Endothelial cell of umbilical vein (primary cell): Measurements from ENCODE around the gene LRFN2.

Experiments used
- EZH2 ChIP-seq: IDR thresholded peaks from 2 replicates; pipeline ENCODE4 v1.6.1; 2012; ENCODE audit warnings: borderline replicate concordance, low read depth, mild to moderate bottlenecking, moderate library complexity, low read length, inconsistent platforms; ENCODE audit not compliant: severe bottlenecking
- FOS ChIP-seq: IDR thresholded peaks from 2 replicates; pipeline ENCODE4 v1.6.1; 2011; ENCODE audit warnings: mild to moderate bottlenecking, low read length, moderate library complexity, borderline replicate concordance; ENCODE audit not compliant: insufficient read depth
- POLR2A ChIP-seq: IDR thresholded peaks from 2 replicates; pipeline ENCODE4 v1.6.1; 2012; ENCODE audit warnings: low read depth, mild to moderate bottlenecking, control low read depth, low read length
- TF ChIP-seq, protein P1 (sequence below), 2 donors: IDR thresholded peaks; 1 replicate in 1 of 2; 2 replicates in 1 of 2; pipeline ENCODE4 v1.5.1; 2011; ENCODE audit warnings: low read length in 2 of 2, mild to moderate bottlenecking in 2 of 2, moderate library complexity in 2 of 2, control low read depth in 1 of 2, inconsistent platforms in 1 of 2, low read depth in 1 of 2; ENCODE audit not compliant: insufficient read depth in 1 of 2; ENCODE audit errors: extremely low read depth in 1 of 2
- TF ChIP-seq, protein P2 (sequence below): IDR thresholded peaks from 2 replicates; pipeline ENCODE4 v1.6.1; 2011; ENCODE audit not compliant: insufficient read depth, insufficient read length

GRCh38 chr6:40634429-40634828 is 47.3 kb upstream of the LRFN2 start:
- TF ChIP-seq EZH2 = no peak
- TF ChIP-seq, protein P1, sequence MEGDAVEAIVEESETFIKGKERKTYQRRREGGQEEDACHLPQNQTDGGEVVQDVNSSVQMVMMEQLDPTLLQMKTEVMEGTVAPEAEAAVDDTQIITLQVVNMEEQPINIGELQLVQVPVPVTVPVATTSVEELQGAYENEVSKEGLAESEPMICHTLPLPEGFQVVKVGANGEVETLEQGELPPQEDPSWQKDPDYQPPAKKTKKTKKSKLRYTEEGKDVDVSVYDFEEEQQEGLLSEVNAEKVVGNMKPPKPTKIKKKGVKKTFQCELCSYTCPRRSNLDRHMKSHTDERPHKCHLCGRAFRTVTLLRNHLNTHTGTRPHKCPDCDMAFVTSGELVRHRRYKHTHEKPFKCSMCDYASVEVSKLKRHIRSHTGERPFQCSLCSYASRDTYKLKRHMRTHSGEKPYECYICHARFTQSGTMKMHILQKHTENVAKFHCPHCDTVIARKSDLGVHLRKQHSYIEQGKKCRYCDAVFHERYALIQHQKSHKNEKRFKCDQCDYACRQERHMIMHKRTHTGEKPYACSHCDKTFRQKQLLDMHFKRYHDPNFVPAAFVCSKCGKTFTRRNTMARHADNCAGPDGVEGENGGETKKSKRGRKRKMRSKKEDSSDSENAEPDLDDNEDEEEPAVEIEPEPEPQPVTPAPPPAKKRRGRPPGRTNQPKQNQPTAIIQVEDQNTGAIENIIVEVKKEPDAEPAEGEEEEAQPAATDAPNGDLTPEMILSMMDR (IDR thresholded peaks at IDR 0.05; ENCODE audit: extremely low read depth in 1 of 2, insufficient read depth in 1 of 2, low read depth in 1 of 2, low read length in 2 of 2) = no peak
- TF ChIP-seq, protein P2, sequence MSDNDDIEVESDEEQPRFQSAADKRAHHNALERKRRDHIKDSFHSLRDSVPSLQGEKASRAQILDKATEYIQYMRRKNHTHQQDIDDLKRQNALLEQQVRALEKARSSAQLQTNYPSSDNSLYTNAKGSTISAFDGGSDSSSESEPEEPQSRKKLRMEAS = no peak
- no peak for TF ChIP-seq FOS
- no peak for TF ChIP-seq POLR2A
